WERI-Rb-1 (cell line): ENCODE results near the gene LMNTD2.

ENCODE experiments used
- DNase-seq: peaks from one replicate; pipeline ENCODE4 v3.0.0-alpha.2; 2020
- H3K27ac ChIP-seq: fragments of 250-450 bp; sonication (Bioruptor Pico); 2 replicates; pipeline ENCODE4 v1.5.1; 2020; ENCODE audit warnings: mild to moderate bottlenecking, moderate library complexity
- H3K27me3 ChIP-seq: fragments of 250-450 bp; sonication (Bioruptor Pico); 2 replicates; pipeline ENCODE4 v1.5.1; 2021; ENCODE audit warnings: mild to moderate bottlenecking, low read depth, moderate library complexity; ENCODE audit not compliant: insufficient read depth, severe bottlenecking
- H3K36me3 ChIP-seq: fragments of 250-450 bp; sonication (Bioruptor Pico); 2 replicates; pipeline ENCODE4 v1.5.1; 2020; ENCODE audit warnings: mild to moderate bottlenecking, moderate library complexity
- H3K4me3 ChIP-seq: 2 replicates; pipeline ENCODE4 v1.5.1; 2011; ENCODE audit warnings: low read depth, mild to moderate bottlenecking, control low read depth, low read length
- H3K9me3 ChIP-seq: fragments of 250-450 bp; sonication (Bioruptor Pico); 2 replicates; pipeline ENCODE4 v1.5.1; 2021; ENCODE audit warnings: mild to moderate bottlenecking, moderate library complexity; ENCODE audit not compliant: severe bottlenecking
- TF ChIP-seq, protein P1 (sequence below): IDR thresholded peaks from 2 replicates; pipeline ENCODE4 v1.5.1; 2011; ENCODE audit warnings: low read depth, mild to moderate bottlenecking, control low read depth, inconsistent platforms, low read length

LMNTD2 gene

DNA sequence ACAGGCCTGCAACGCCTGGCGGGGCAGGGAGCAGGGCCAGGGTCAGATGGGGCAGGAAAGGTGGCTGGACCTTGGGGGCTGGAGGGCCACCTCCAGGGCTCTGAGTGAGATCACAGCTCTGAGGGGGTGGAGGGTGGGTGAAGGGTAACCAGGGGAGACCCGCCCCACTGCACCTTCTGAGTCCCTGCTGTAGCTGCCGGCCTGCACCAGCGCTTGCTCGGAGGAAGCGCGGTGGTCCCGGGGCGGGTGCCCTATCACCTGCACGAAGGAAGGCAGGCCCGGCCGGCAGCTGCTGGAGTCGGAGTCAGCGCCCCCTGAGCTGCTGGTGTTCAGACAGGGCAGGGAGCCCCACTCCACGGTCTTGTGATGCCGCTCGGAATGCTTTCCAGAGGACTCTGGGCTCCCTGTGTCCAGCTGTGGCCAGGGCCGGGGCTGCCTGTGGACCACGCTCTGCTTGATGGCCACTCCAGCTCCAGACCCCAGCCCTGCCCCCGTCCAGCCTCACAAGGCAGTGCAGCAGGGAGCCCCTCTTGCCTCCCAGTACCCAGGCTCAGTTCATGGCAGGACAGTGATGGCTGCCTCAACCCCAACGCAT lies 3.8 kb downstream of the LMNTD2 start:
- H3K36me3 ChIP-seq: no peaks in the 10 kb centered on the region
- TF ChIP-seq, protein P1, sequence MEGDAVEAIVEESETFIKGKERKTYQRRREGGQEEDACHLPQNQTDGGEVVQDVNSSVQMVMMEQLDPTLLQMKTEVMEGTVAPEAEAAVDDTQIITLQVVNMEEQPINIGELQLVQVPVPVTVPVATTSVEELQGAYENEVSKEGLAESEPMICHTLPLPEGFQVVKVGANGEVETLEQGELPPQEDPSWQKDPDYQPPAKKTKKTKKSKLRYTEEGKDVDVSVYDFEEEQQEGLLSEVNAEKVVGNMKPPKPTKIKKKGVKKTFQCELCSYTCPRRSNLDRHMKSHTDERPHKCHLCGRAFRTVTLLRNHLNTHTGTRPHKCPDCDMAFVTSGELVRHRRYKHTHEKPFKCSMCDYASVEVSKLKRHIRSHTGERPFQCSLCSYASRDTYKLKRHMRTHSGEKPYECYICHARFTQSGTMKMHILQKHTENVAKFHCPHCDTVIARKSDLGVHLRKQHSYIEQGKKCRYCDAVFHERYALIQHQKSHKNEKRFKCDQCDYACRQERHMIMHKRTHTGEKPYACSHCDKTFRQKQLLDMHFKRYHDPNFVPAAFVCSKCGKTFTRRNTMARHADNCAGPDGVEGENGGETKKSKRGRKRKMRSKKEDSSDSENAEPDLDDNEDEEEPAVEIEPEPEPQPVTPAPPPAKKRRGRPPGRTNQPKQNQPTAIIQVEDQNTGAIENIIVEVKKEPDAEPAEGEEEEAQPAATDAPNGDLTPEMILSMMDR: no peak
- H3K27ac ChIP-seq: no peak overlapping the region
- no peaks in the 10 kb centered on the region for H3K9me3 ChIP-seq
- H3K27me3 ChIP-seq: peaks cover 19% of the 10 kb centered on the region
- DNase-seq: no peak
- H3K4me3 ChIP-seq: no peak overlapping the region

DNA sequence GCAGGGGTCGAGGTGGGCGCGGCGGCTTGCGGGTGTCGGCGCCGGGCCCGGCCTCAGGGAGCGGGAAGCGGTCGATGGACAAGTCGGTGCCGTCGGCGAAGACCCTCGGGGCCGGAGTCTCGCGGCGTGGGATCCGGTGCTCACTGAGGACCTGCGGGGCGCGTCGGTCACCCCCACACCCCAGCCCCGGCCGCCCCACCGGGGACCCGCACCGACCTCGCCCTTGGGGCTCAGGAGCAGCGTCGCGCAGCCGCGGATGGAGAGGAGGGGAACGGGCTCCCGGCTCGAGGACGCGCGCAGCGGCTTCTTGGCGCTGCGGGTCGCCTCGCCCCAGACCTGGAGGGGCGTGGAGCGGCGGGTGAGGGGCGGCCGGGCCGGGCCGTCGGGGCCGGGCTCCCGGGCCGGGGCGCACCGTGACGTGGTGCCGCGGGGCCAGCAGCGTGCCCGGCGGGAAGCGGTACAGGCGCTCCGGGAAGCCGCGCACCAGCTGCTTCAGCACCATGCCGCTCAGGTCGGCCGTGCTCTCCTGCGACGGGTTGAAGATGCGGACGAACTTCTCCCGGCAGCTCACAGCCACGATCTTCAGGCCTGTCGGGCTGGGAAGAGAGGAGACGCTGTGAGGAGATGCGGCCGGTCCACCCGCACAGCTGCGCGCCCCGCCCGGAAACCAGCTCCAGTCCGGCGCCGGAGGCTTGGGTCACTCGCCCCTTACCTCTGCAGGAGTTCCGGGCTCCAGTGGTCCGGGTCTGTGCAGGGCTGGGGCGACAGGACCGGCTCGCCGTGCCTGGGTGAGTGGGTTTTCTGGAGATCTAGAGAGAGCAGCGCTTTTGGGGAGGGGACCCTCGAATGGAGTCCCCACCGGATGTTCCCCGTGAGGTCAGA lies 4.5 kb downstream of the LMNTD2 start:
- peaks cover 19% of the 10 kb centered on the region for H3K27me3 ChIP-seq
- H3K36me3 ChIP-seq: no peaks in the 10 kb centered on the region
- H3K9me3 ChIP-seq: no peaks in the 10 kb centered on the region
- no peak overlapping the region for H3K27ac ChIP-seq
- no peak for DNase-seq
- TF ChIP-seq, protein P1: no peak
- H3K4me3 ChIP-seq: peak overlapping the region; percentile 65

DNA sequence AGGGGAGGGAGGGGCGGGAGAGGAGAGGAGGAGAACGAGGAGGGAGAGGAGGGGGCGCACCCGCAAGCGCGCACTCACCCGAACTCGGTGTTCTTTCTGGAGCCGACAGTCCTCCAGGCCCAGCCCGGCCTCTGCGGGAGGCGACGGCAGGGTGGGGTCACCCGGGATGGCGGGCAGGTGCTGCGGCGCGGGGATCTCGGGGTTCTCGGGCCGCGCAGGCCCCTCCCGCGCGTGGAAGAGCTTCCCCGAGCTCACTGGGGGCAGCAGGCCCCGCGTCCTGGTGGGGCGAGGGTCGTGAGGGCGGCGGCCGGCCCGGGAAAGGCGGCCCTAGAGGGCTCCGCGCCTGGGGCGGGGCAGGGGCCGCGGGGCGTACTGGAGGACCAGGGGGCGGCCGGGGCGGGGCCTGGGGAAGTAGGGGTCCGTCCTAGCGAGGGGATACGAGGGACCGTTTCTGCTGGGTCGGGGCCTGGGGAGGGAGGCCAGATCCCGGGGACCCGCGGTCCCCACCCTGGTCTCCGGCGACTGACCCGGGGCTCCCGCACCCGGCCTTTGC lies 5.2 kb downstream of the LMNTD2 start:
- TF ChIP-seq, protein P1: no peak
- Histone ChIP-seq H3K36me3 (no peaks in the 10 kb centered on the region), H3K4me3 (peak overlapping the region; percentile 65), H3K27ac (no peak overlapping the region), H3K27me3 (peaks cover 19% of the 10 kb centered on the region), H3K9me3 (no peaks in the 10 kb centered on the region)
- DNase-seq: no peak

DNA sequence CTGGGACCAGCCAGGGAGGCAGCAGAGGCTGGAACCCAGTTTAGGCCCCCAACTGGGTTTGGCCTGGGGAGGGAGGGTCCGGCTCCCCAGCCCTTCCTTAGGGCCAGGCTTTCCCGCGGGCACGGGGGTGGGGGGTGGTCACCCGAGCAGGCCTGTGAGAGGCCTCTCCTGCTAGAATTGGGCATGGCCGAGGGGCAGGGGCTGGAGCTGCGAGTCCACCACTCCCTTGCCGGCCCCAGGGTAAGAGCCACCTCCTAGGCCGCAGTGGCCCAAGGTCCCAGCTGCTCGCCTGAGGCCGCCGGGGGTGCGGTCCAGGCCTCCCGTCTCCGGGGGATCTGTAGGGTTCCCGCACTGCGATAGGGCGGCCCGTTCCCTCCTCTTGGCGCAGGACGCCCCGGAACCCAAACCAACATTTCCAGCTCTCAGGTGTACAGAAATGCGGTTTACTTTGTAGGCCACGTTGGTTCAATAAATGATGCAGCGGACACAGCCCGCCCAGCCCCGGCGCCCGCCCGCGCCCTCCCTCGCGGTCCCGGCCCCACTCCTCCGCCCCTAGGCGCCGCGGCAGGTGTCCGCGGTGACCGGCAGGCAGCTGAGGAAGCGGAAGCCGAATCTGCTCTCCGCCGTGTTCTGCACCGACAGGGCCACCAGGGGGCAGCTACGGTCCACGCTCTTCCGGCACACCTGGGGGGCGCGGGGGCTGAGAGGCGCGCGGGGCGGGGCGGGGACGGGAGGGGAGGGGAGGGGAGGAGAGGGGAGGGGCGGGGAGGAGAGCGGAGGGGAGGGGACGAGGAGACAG lies 5.9 kb downstream of the LMNTD2 start:
- no peaks in the 10 kb centered on the region for H3K9me3 ChIP-seq
- no peaks in the 10 kb centered on the region for H3K36me3 ChIP-seq
- TF ChIP-seq, protein P1: peak; percentile 79
- H3K27me3 ChIP-seq: peaks cover 19% of the 10 kb centered on the region
- DNase-seq: peak; percentile 81
- H3K27ac ChIP-seq: no peak overlapping the region
- peak overlapping the region; percentile 65 for H3K4me3 ChIP-seq

DNA sequence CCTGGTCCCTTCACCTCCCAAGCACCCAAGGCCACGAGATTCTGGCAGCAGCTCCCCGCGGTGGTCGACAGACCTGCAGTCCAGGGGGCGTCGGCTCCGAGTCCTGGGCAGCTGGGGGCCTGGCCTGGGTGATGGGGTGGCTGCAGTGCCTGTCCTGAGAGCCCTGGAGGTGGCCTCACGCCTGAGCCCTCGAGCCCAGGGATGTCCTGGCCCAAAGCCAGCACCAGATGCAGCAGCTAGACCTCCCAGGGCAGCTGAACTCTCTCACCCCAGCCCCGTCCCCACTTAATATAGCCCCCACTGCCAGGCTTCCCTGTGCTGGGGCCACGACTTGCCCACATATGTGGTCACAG lies 6.6 kb downstream of the LMNTD2 start:
- TF ChIP-seq, protein P1: no peak
- Histone ChIP-seq H3K27ac (no peak overlapping the region), H3K9me3 (no peaks in the 10 kb centered on the region), H3K36me3 (no peaks in the 10 kb centered on the region), H3K27me3 (peaks cover 19% of the 10 kb centered on the region), H3K4me3 (no peak overlapping the region)
- DNase-seq: no peak
